ENCODE results near the gene NFKBIB. TPM values are rescaled to one million over a fixed set of nuclear protein-coding genes. Genes with fewer than 3 reads are reported as not detected.

Gene NFKBIB
- total and polyA plus RNA-seq, 2 of the 13 experiments (the other 11 are each of a cell fraction or from before 2014, with no cell fraction given): 8.6 to 14.9 TPM

DNA sequence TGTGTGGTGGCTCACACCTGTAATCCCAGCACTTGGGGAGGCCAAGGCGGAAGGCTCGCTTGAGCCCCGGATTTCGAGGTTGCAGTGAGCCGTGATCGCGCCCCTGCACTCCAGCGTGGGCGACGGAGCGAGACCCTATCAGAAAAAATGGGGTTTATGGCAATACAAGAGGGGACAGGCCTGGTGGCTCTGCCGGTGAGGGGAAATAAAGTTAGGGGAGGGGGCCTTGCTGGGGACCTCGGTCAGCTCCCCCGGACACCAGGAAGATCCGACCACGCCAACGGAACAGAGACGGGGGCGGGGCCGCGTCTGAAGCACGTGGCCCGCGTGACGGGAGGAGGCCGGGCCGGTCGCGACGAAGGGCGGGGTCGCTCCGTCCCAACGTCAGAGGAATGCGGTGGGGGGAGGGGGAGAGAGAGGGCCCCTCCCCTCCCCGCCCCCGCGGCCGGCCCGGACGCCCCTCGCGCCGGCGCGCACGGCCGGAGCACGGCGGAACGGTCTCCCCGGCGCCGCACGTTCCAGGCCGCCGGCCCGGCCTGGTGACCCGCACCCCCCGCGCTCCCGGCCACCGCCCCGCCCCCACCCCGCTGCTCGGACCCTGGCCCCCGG, 48.0 kb upstream of the NFKBIB start (continued):
- no peak for TF ChIP-seq FOXA1 (IDR thresholded peaks at IDR 0.05)
- no peak for TF ChIP-seq FOXA1 (CRISPR knock-in tag; IDR thresholded peaks at IDR 0.05)
- TF ChIP-seq, protein P1, sequence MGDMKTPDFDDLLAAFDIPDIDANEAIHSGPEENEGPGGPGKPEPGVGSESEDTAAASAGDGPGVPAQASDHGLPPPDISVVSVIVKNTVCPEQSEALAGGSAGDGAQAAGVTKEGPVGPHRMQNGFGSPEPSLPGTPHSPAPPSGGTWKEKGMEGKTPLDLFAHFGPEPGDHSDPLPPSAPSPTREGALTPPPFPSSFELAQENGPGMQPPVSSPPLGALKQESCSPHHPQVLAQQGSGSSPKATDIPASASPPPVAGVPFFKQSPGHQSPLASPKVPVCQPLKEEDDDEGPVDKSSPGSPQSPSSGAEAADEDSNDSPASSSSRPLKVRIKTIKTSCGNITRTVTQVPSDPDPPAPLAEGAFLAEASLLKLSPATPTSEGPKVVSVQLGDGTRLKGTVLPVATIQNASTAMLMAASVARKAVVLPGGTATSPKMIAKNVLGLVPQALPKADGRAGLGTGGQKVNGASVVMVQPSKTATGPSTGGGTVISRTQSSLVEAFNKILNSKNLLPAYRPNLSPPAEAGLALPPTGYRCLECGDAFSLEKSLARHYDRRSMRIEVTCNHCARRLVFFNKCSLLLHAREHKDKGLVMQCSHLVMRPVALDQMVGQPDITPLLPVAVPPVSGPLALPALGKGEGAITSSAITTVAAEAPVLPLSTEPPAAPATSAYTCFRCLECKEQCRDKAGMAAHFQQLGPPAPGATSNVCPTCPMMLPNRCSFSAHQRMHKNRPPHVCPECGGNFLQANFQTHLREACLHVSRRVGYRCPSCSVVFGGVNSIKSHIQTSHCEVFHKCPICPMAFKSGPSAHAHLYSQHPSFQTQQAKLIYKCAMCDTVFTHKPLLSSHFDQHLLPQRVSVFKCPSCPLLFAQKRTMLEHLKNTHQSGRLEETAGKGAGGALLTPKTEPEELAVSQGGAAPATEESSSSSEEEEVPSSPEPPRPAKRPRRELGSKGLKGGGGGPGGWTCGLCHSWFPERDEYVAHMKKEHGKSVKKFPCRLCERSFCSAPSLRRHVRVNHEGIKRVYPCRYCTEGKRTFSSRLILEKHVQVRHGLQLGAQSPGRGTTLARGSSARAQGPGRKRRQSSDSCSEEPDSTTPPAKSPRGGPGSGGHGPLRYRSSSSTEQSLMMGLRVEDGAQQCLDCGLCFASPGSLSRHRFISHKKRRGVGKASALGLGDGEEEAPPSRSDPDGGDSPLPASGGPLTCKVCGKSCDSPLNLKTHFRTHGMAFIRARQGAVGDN (CRISPR knock-in tag; IDR thresholded peaks at IDR 0.05): peak; percentile 77
- peak; percentile 9; the same call in 1 of the 2 replicates for TF ChIP-seq GABPA (IDR thresholded peaks at IDR 0.05; ENCODE audit: low read depth, low read length)
- TF ChIP-seq GABPA (CRISPR knock-in tag; IDR thresholded peaks at IDR 0.05; ENCODE audit: low read depth): 0 out of 2 replicates have a peak, but pooled peaks have one; percentile 10
- TF ChIP-seq ETV5 (CRISPR knock-in tag; IDR thresholded peaks at IDR 0.05; ENCODE audit: borderline replicate concordance): peak; percentile 58; the same call in 1 of the 2 replicates
- TF ChIP-seq, protein P2, sequence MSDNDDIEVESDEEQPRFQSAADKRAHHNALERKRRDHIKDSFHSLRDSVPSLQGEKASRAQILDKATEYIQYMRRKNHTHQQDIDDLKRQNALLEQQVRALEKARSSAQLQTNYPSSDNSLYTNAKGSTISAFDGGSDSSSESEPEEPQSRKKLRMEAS (IDR thresholded peaks at IDR 0.05): peak; percentile 98
- TF ChIP-seq, protein P3, sequence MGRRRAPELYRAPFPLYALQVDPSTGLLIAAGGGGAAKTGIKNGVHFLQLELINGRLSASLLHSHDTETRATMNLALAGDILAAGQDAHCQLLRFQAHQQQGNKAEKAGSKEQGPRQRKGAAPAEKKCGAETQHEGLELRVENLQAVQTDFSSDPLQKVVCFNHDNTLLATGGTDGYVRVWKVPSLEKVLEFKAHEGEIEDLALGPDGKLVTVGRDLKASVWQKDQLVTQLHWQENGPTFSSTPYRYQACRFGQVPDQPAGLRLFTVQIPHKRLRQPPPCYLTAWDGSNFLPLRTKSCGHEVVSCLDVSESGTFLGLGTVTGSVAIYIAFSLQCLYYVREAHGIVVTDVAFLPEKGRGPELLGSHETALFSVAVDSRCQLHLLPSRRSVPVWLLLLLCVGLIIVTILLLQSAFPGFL (CRISPR knock-in tag; IDR thresholded peaks at IDR 0.05): no peak
- 0 out of 2 replicates have a peak, but pooled peaks have one; percentile 47 for TF ChIP-seq ZNF768 (CRISPR knock-in tag; IDR thresholded peaks at IDR 0.05)
- TF ChIP-seq, protein P4, sequence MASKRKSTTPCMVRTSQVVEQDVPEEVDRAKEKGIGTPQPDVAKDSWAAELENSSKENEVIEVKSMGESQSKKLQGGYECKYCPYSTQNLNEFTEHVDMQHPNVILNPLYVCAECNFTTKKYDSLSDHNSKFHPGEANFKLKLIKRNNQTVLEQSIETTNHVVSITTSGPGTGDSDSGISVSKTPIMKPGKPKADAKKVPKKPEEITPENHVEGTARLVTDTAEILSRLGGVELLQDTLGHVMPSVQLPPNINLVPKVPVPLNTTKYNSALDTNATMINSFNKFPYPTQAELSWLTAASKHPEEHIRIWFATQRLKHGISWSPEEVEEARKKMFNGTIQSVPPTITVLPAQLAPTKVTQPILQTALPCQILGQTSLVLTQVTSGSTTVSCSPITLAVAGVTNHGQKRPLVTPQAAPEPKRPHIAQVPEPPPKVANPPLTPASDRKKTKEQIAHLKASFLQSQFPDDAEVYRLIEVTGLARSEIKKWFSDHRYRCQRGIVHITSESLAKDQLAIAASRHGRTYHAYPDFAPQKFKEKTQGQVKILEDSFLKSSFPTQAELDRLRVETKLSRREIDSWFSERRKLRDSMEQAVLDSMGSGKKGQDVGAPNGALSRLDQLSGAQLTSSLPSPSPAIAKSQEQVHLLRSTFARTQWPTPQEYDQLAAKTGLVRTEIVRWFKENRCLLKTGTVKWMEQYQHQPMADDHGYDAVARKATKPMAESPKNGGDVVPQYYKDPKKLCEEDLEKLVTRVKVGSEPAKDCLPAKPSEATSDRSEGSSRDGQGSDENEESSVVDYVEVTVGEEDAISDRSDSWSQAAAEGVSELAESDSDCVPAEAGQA (IDR thresholded peaks at IDR 0.05; ENCODE audit: low read depth): peak; percentile 24; the same call in 1 of the 2 replicates
- TF ChIP-seq, protein P4 (CRISPR knock-in tag; IDR thresholded peaks at IDR 0.05; ENCODE audit: borderline replicate concordance): no peak
- no peak for TF ChIP-seq ZNF766 (CRISPR knock-in tag; IDR thresholded peaks at IDR 0.05; ENCODE audit: borderline replicate concordance)
- no peak for TF ChIP-seq PLRG1 (conservative IDR thresholded peaks at IDR 0.05)
- no peak for TF ChIP-seq ZNF264 (CRISPR knock-in tag; IDR thresholded peaks at IDR 0.05)
- no peak for TF ChIP-seq ZBTB8A (CRISPR knock-in tag; IDR thresholded peaks at IDR 0.05; ENCODE audit: borderline replicate concordance, low read depth)
- no peak; the same call in 1 of the 2 replicates for TF ChIP-seq ZNF589 (CRISPR knock-in tag; conservative IDR thresholded peaks at IDR 0.05)
- TF ChIP-seq CENPT (CRISPR knock-in tag; IDR thresholded peaks at IDR 0.05; ENCODE audit: low read depth): no peak; the same call in 1 of the 2 replicates
